Measurements from ENCODE around the gene MRPL55. TPM values are rescaled to one million over a fixed set of nuclear protein-coding genes. Genes with fewer than 3 reads are reported as not detected.

MRPL55 gene
- total RNA-seq, 2 donors from 2014 or later, result 120 to 136 TPM

GRCh38 chr1:228109962-228110488 is 926 bp upstream of the MRPL55 start:
- H3K4me1 ChIP-seq (replicated peaks), result peaks cover 3% of the 10 kb centered on the region
- WGBS, result 12% methylated on average over 15 of the region's 15 CpGs
- TF ChIP-seq CTCF (IDR thresholded peaks at IDR 0.05) (no peak), POLR2AphosphoS5 (IDR thresholded peaks at IDR 0.05) (no peak), POLR2A (IDR thresholded peaks at IDR 0.05) (no peak)
- peak overlapping the region; percentile 92 to 93 for H3K27ac ChIP-seq
- peak overlapping the region; percentile 83 to 96 for H3K4me3 ChIP-seq
- intact Hi-C loops (cut with DNase I), result loop anchor here (2.0 to 5.0 kb wide), 2 partner anchors 27 to 37 kb away; partner anchors contain the start of genes ARF1 and GJC2
- no peaks in the 10 kb centered on the region for H3K9me3 ChIP-seq
- H3K36me3 ChIP-seq, result no peaks in the 10 kb centered on the region
- no peaks in the 10 kb centered on the region for H3K27me3 ChIP-seq (replicated peaks; ENCODE audit: insufficient read depth)
- DNase-seq (ENCODE audit: low spot score), result no peak

DNA sequence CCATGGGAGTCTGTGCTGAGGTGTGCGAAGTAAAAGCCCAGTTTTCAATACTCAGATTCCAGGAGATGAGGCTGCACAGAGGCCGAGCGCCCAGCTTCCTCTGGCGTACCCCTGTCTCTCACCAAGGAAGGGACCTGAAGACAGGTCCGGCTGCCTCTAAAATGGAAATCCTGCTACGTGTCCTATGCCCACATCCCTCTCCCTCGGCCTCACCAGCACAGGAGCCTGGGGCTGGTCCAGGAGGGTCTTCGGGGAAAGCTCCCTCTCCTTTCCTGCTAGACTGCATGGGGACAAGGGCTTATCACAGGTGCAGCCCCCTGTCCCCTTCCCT is 392 bp downstream of the MRPL55 start:
- WGBS, result 1% methylated on average over 8 of the region's 8 CpGs

DNA sequence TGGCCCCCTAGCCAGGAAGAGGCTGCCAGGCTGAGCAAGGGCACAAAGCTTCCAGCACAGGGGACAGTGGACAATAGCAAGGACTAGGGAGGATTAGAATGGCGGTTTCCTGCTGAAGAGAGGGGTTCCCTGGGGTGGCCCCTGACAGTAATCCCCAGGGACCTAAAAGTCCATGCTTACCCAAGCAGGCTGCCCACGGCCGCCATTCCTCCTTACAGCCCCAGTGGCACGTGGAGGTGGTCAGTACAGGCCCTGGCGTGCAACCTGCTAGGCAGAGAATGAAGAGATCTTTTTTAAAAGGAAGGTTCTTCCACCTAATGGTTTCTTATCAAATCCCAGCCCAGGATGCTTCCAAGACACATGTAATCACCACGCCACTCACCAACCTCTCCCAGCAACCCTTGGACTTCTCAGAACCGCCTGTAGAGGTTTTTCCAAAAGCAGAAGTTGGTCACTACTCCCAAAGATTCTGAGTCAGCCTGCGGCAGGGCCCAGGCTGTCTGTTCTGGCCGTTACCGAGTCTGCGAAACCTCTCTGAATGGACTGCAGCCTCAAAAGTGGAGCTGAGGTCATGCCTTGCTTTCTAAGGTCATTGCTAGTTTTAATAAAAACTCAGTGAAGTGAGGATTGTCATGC is 926 bp downstream of the MRPL55 start:
- peak overlapping the region; percentile 83 to 96 for H3K4me3 ChIP-seq
- no peaks in the 10 kb centered on the region for H3K27me3 ChIP-seq (replicated peaks; ENCODE audit: insufficient read depth)
- H3K27ac ChIP-seq, result peak overlapping the region; percentile 92 to 93
- TF ChIP-seq POLR2AphosphoS5 (IDR thresholded peaks at IDR 0.05), result no peak
- TF ChIP-seq CTCF (IDR thresholded peaks at IDR 0.05), result no peak
- TF ChIP-seq POLR2A (IDR thresholded peaks at IDR 0.05), result no peak
- peaks cover 3% of the 10 kb centered on the region for H3K4me1 ChIP-seq (replicated peaks)
- H3K36me3 ChIP-seq, result no peaks in the 10 kb centered on the region
- intact Hi-C loops (cut with DNase I), result loop anchor here (2.0 to 5.0 kb wide), 2 partner anchors 25 to 39 kb away; partner anchors contain the start of genes ARF1 and GJC2
- WGBS, result 75% methylated on average over 11 of the region's 11 CpGs
- H3K9me3 ChIP-seq, result no peaks in the 10 kb centered on the region
- DNase-seq (ENCODE audit: low spot score), result no peak

More for the DNA sequence above, 392 bp downstream of the MRPL55 start:
- TF ChIP-seq CTCF (IDR thresholded peaks at IDR 0.05) (no peak), POLR2A (IDR thresholded peaks at IDR 0.05) (no peak), POLR2AphosphoS5 (IDR thresholded peaks at IDR 0.05) (no peak)
- intact Hi-C loops (cut with DNase I), result loop anchor here (2.0 to 5.0 kb wide), 2 partner anchors 26 to 39 kb away; partner anchors contain the start of genes ARF1 and GJC2
- Histone ChIP-seq H3K9me3 (no peaks in the 10 kb centered on the region), H3K27ac (peak overlapping the region; percentile 92 to 93), H3K36me3 (no peaks in the 10 kb centered on the region), H3K4me1 (replicated peaks) (peaks cover 3% of the 10 kb centered on the region), H3K27me3 (replicated peaks; ENCODE audit: insufficient read depth) (no peaks in the 10 kb centered on the region), H3K4me3 (peak overlapping the region; percentile 83 to 96)
- DNase-seq (ENCODE audit: low spot score), result no peak

GRCh38 chr1:228107636-228108035 is 1.5 kb downstream of the MRPL55 start:
- no peaks in the 10 kb centered on the region for H3K27me3 ChIP-seq (replicated peaks; ENCODE audit: insufficient read depth)
- H3K27ac ChIP-seq, result no peak overlapping the region
- no peak overlapping the region for H3K4me3 ChIP-seq
- WGBS, result 90% methylated on average over 18 of the region's 19 CpGs
- intact Hi-C loops (cut with DNase I), result loop anchor here (2.0 to 5.0 kb wide), 2 partner anchors 25 to 40 kb away; partner anchors contain the start of genes ARF1 and GJC2
- peaks cover 3% of the 10 kb centered on the region for H3K4me1 ChIP-seq (replicated peaks)
- no peaks in the 10 kb centered on the region for H3K9me3 ChIP-seq
- H3K36me3 ChIP-seq, result no peaks in the 10 kb centered on the region
- no peak for DNase-seq (ENCODE audit: low spot score)
- TF ChIP-seq CTCF (IDR thresholded peaks at IDR 0.05) (no peak), POLR2AphosphoS5 (IDR thresholded peaks at IDR 0.05) (no peak), POLR2A (IDR thresholded peaks at IDR 0.05) (no peak)

GRCh38 chr1:228106800-228107054 is 2.4 kb downstream of the MRPL55 start:
- TF ChIP-seq POLR2AphosphoS5 (IDR thresholded peaks at IDR 0.05), result no peak
- no peak for TF ChIP-seq CTCF (IDR thresholded peaks at IDR 0.05)
- no peak for TF ChIP-seq POLR2A (IDR thresholded peaks at IDR 0.05)
- H3K9me3 ChIP-seq, result no peaks in the 10 kb centered on the region

More at GRCh38 chr1:228106800-228107054, 2.4 kb downstream of the MRPL55 start:
- no peak overlapping the region for H3K4me3 ChIP-seq
- intact Hi-C loops (cut with DNase I), result loop anchor here (5.0 kb wide), 1 partner anchor 41 kb away; the partner anchor contains the start of gene GJC2
- WGBS, result 84% methylated on average over 9 of the region's 9 CpGs
- no peak overlapping the region for H3K27ac ChIP-seq
- peaks cover 6% of the 10 kb centered on the region for H3K4me1 ChIP-seq (replicated peaks)
- no peaks in the 10 kb centered on the region for H3K36me3 ChIP-seq
- DNase-seq (ENCODE audit: low spot score), result no peak
- no peaks in the 10 kb centered on the region for H3K27me3 ChIP-seq (replicated peaks; ENCODE audit: insufficient read depth)

All from prostate gland (tissue), 2 donors.